Right lobe of liver (tissue), 6 donors: ENCODE measurements around the gene GALNT10. TPM values are rescaled to one million over a fixed set of nuclear protein-coding genes. Genes with fewer than 3 reads are reported as not detected.

Experiments
- ATAC-seq, 4 donors: fragments of 200-7000 bp; cut with Tn5 transposase; one replicate each; pipeline ENCODE4 v1.9.1; 2020; ENCODE audit warnings: mild to moderate bottlenecking in 4 of 4, moderate library complexity in 4 of 4
- DNase-seq, 3 donors: peaks; one replicate each; pipeline ENCODE4 v3.0.0-alpha.2; 2020
- H3K27ac ChIP-seq, 3 donors: fragments of 200-600 bp; one replicate each; pipeline ENCODE4 v1.8.0; 2022
- H3K27me3 ChIP-seq, 2 donors: fragments of 200-600 bp; one replicate each; pipeline ENCODE4 v1.8.0; 2022
- H3K36me3 ChIP-seq, 4 donors: fragments of 200-600 bp; sonication (generic) in 1 of 4; one replicate each; pipeline versions ENCODE4 v1.5.1 to v1.8.0; 2017 to 2022; ENCODE audit warnings: control low read depth in 1 of 4
- H3K4me1 ChIP-seq, 4 donors: fragments of 200-600 bp; sonication (generic) in 1 of 4; one replicate each; pipeline versions ENCODE4 v1.5.1 to v1.8.0; 2017 to 2022; ENCODE audit warnings: control low read depth in 1 of 4
- H3K4me3 ChIP-seq, 3 donors: fragments of 200-600 bp; one replicate each; pipeline ENCODE4 v1.8.0; 2022
- H3K9me3 ChIP-seq, 4 donors: fragments of 200-600 bp; sonication (generic) in 1 of 4; one replicate each; pipeline versions ENCODE4 v1.5.1 to v1.8.0; 2017 to 2022; ENCODE audit warnings: control low read depth in 1 of 4
- CTCF ChIP-seq, 4 donors: fragments of 200-600 bp in 3 of 4; fragments of 450-650 bp in 1 of 4; IDR thresholded peaks; one replicate each; pipeline versions ENCODE4 v1.5.1 to v1.8.0; 2016 to 2022; ENCODE audit warnings: antibody characterized with exemption in 4 of 4, mild to moderate bottlenecking in 2 of 4
- POLR2A ChIP-seq: fragments of 450-650 bp; IDR thresholded peaks from one replicate; pipeline ENCODE4 v1.6.1; 2017; ENCODE audit warnings: antibody characterized with exemption, mild to moderate bottlenecking
- WGBS: methylation state at CpG from one replicate; pipeline ENCODE4 v1.1.6; 2018; ENCODE audit warnings: low coverage, low lambda C conversion rate; ENCODE audit not compliant: insufficient coverage; ENCODE audit errors: missing lambda C conversion rate; 5-methylcytosine and 5-hydroxymethylcytosine counted together
- intact Hi-C, 2 donors: fragments of 100-400 bp; cut with DNase I; formaldehyde crosslinking; loops; one replicate each; pipeline versions ENCODE4 v1.11.2 to v1.14.1; 2022
- total RNA-seq, 6 experiments: library from RNA; depleted of rRNA in 2 of 6; stranded (reverse); fragments of >200 nt in 2 of 6; fragmentation: NEBNext Ultra II Directional in 3 of 6; extraction: Animal tissue kit (Norgen Biotek cat#: 25700) in 3 of 6; gene quantifications; one replicate each; pipeline versions ENCODE4 v1.1.0 to v1.2.4, GENCODE V29; 2016 to 2023
- donor health status: DM: no; HTN: yes; CAD: no.
- donor health status: DM: no; HTN: no; CAD: no.
- donor health status: DM: no; HTN: no; CAD: no.
- donor health status: DM: no; HTN: yes; CAD: no.
- donor health status: DM: no; HTN: yes; CAD: no.

The GALNT10 gene
- total RNA-seq, 6 experiments from 2014 or later = 4.0 to 9.7 (median 7.1) TPM

- WGBS = 87% methylated on average over 2 of the region's 2 CpGs
- ATAC-seq (no peak), DNase-seq (no peak)
- intact Hi-C loops = no loop called here
- Histone ChIP-seq H3K4me3 (no peak overlapping the region), H3K27ac (no peak overlapping the region), H3K36me3 (no peaks in the 10 kb centered on the region), H3K4me1 (no peaks in the 10 kb centered on the region), H3K27me3 (no peaks in the 10 kb centered on the region), H3K9me3 (no peaks in the 10 kb centered on the region)
- TF ChIP-seq POLR2A = no peak
- TF ChIP-seq CTCF (IDR thresholded peaks at IDR 0.05) = no peak
These were observed 50.1 kb downstream of the GALNT10 start for GRCh38 chr5:154240595-154240994.

GRCh38 chr5:154241021-154241420 is 50.5 kb downstream of the GALNT10 start:
- ATAC-seq (no peak), DNase-seq (no peak)
- intact Hi-C loops = no loop called here
- Histone ChIP-seq H3K4me3 (no peak overlapping the region), H3K4me1 (no peaks in the 10 kb centered on the region), H3K27me3 (no peaks in the 10 kb centered on the region), H3K9me3 (no peaks in the 10 kb centered on the region), H3K36me3 (no peaks in the 10 kb centered on the region), H3K27ac (no peak overlapping the region)
- TF ChIP-seq CTCF (IDR thresholded peaks at IDR 0.05) (no peak), POLR2A (no peak)
- 82% methylated on average over 4 of the region's 4 CpGs for WGBS

- ATAC-seq = no peak
- H3K36me3 ChIP-seq = no peaks in the 10 kb centered on the region
- H3K9me3 ChIP-seq = no peaks in the 10 kb centered on the region
- H3K4me1 ChIP-seq = no peaks in the 10 kb centered on the region
- no CpG with 5 or more reads among the region's 1 CpG for WGBS
- intact Hi-C loops = no loop called here
- no peak for DNase-seq
- TF ChIP-seq POLR2A (no peak), CTCF (IDR thresholded peaks at IDR 0.05) (no peak)
- no peak overlapping the region for H3K4me3 ChIP-seq
- H3K27me3 ChIP-seq = no peaks in the 10 kb centered on the region
- H3K27ac ChIP-seq = no peak overlapping the region
These were observed 51.9 kb downstream of the GALNT10 start for GRCh38 chr5:154242442-154242841.

- ATAC-seq = no peak
- no peaks in the 10 kb centered on the region for H3K4me1 ChIP-seq
- intact Hi-C loops = no loop called here
These were observed 52.4 kb downstream of the GALNT10 start for GRCh38 chr5:154242964-154243376.

More at GRCh38 chr5:154242964-154243376, 52.4 kb downstream of the GALNT10 start:
- Histone ChIP-seq H3K27ac (no peak overlapping the region), H3K4me3 (no peak overlapping the region), H3K9me3 (no peaks in the 10 kb centered on the region), H3K36me3 (no peaks in the 10 kb centered on the region), H3K27me3 (no peaks in the 10 kb centered on the region)
- WGBS = 8% methylated on average over 1 of the region's 1 CpG
- no peak for TF ChIP-seq POLR2A
- no peak for TF ChIP-seq CTCF (IDR thresholded peaks at IDR 0.05)
- no peak for DNase-seq
